Astrocyte of the hippocampus (primary cell): ENCODE measurements around the gene RAP1B.
A peak's percentile ranks its signal among the peaks of the same experiment; 100 is the strongest.

Source experiments
- DNase-seq: peaks from one replicate; pipeline ENCODE4 v3.0.0; 2011; ENCODE audit warnings: low read depth, low spot score

RAP1B gene

DNA sequence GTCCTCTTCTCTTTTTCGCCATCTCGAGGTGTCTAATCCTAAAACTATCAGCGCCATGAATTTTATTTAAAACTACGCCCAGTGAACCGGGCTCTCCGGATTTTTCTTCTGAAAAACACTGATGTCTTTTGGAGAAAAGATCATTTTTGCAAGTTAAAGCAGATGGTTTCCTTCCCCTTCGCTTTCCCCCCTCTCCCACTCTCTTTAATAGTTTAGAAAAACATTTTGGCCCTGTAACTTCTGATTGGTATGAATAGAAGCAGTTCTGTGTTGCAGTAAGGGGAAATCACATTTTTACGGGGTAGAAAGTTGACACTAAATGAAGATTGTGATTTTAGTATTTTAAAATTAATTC, 1.1 kb downstream of the RAP1B start:
- DNase-seq: no peak

DNA sequence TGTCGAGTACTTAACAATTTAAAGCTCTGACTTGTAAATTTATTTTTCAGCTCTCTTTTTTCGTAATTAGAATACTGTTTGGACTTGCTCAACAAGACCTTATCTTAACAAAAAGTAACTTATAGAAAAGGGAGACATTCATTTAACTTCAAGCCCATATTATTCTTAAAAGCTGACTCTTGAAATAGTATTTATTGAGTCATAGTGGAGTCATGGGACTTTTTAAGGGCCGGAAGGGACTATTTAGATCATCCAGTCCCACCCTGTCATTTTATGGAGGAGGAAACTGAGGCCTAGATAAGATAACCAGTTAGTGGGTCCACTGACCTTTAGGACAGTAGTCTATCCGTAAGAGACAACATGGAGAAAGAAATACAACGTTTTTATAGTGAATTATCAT, 1.5 kb downstream of the RAP1B start:
- DNase-seq: peak; percentile 31

DNA sequence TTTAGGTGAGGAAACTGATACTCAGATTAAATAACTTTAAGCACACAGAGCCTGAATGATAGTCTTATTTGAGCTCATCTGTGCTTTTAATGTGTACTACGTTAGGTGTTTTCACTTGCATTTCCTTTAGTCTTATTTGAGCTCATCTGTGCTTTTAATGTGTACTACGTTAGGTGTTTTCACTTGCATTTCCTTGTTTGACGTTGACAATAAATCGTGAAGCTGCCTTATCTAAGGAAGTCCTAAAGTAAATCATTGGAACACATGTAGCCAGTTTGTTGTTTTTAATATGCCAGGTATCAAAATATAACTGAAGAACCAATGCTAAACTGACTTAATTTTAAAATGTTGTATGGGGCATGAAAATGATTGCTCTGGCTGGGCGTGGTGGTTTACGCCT, 2.0 kb downstream of the RAP1B start:
- DNase-seq: no peak

DNA sequence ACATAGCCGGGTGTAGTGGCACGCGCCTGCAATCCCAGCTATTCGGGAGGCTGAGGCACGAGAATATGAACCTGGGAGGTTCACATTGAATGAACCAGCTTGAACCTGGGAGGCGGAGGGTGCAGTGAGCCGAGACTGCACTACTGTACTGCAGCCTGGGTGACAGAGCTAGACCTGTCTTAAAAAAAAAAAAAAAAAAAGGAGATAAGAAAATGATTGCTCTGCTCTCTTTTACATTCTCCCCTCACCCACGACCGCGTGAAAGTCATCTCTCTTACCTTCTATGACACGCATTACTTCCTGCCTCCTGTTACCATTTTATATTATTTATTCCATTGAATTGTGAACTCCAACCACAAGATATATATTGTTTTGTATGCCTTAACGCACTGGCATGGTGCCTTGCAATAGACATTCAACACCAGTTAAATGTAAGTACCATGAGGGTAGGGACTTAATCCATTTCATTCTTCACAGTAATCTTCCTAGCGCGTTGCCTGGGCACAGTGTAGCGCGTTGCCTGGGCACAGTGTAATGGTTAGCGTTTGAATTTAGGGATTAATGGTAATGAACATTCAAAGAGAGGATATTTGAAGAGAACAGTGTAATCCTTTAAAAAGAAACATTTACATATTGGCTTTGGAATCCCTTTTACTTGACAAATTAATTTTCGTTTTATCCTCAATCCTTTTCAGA, 2.7 kb downstream of the RAP1B start:
- no peak for DNase-seq

DNA sequence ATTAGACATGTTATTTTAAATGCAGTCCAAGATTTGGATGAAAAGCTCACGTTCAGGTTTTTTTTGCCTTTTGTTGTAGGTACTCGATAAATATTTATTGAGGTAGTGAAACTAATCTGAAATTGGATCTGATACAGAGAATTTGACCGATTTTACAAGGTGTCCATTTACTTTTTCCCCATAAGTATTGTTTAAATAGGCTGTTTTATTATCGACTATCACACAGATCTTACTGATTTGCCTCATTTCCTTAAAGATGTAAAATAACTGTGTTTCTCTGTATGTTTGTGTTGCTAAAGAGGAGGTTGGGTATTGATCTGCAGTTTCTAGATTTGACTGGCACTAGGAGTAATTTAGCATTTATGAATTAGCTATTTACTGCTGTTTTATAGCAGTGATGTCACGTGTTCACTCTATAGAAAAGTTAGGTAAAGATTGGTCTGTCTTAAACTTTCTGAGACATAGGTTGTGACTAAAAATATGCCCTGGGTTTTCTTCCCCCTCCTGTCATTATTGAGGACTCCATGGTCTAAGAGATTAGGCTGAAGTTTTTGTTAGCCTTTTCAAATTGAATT, 3.5 kb downstream of the RAP1B start:
- no peak for DNase-seq

DNA sequence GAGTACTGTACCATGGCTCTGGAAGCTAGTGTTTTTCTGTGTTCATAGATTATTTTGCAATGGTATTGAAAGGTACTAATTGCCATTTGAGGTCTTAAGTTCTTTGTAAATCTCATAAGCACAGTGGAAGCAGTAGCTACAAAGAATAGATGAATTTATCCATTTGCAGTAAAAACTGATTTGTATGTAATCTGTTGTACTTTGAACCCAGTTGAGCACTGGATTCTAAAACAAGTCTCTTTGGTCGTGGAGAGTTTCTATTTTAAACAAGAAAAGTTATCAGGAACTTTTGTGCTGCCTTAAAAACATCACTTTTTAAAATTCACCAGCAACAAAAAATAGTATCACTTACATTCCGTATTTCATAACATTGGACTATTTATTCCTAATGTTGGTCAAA, 4.1 kb downstream of the RAP1B start:
- DNase-seq: no peak

DNA sequence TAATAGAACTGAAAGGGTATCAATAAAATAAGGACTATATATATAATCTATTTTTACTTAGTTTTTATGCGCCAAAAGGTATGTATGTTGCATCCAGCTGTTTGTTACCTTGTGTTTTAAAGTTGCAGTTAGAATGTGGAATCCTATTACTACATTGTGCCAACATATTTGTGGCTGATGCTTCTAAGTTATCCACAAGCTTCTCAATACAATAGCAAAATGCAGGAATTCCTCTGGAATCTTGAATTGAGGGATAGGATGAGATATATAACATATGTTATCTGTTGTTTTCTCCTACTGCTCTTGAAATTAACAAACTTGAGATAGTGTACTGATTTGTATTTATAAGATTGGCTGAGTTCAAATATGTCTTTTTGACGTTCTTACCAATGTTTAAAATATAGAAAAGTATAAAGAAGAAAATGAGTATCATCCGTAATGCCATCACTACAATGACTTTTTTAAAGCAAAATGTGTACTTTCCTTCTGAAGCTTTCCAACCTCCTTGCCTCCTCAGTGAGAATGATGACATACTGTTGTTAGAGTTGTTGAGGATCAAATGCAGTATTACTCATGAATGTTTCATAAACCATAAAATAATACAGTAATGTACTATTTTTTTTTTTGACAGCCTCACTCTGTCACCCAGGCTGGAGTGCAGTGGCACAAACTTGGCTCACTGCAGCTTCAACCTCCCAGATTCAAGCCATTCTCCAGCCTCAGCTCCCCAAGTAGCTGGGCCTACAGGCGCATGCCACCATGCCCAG, 6.6 kb downstream of the RAP1B start:
- no peak for DNase-seq

DNA sequence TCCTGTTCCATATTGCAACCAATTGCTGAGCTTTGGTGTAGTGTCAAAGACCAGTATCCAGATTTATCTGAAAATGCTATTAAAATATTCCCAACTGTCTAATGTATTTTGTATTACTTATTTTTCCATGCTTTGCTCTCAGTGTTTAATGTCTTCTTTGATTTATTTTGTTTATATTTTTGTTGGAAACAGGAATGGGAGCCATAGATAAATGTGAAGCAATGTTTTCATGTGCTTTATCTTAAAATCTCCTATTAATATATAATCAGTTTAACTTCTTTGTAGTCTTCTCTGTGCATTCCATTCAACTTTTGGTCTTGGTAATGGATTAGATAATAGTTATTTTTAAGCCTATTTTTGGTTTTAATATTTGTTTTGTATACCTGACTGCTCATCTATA, 8.8 kb downstream of the RAP1B start:
- no peak for DNase-seq

DNA sequence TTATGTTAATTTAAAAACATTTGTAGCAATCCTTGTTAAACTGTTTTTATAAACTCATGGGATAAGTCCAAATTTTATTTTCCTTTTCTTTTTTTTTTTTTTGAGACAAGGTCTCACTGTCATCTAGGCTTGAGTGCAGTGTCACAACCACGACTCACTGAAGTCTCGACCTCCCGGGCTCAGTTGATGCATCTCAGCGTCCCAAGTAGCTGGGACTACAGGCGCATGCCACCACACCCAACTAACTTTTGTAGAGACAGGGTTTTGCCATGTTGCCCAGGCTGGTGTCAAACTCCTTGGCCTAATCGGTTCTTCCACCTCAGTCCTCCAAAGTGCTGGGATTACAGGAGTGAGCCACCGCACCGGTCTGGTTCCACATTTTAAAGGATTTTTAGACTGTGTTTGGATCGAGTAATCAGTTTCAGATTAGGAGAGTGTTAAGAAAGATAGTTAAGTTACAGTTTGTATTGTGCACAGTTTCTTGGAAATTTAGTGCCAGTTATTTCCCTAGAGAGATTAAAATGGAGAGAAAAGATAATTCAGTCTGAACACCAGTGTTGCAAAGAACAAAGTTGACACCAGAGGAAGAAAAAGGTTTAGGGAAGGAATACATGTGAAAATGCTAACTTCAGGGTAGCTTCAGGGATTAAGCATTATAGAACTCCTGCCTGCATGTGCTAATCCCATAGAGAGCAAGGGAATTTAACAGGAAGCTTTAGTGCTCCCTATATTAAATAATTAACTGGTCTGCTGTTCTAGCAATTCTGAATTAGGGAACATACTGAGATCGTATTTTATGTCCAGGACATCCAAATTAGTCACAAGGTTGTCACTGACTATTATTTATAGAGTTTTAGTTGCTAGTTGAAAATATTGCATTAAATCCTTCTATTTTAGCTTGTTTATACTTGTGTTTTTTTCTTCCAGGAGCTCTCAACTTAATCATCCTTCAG, 10.1 kb downstream of the RAP1B start:
- DNase-seq: no peak

DNA sequence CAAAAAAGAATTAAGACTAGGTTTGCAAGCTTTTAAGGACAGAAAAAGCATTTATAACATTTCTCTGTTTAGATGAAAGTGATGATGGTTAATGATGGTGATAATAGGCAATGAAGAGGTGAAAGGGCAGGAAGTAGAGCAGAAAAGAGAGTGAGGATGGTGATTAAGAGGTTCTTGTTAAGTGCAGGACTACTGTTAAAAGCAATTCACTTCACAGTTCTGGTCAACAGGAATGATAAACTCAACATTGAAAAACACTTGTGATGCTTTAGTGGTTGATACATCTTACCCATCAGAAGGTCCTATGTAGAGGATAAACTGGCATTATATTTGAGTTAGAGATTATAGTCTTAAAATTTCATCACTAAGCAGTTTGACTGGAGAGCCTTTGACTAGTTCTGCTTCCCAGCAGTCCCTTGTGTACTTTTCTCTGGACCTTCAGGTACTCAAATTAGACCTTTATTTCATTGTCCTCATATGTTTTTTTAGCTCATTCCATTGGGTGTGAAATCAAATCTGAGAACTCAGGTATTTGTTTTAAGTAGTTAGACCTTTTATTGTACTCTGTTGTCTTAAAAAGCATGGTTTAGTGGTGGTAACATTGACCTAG, 10.9 kb downstream of the RAP1B start:
- no peak for DNase-seq

DNA sequence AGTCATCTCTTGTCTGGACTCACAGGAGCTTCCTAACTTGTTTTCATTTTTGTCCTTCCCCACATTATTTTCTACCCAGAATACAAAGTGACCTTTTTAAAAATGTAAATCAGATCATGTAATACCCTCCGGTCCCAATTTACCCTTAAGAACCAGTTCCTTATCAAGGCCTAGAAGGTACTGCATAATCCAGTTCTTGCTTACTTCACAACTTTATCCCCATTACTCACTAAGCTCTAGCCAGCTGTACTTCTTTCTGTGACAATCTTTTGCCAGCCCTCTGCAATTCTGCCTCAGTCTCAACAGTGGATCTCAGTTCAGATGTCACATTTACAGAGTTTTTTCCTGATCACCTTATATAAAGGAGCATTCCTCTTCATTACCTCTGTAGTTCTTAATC, 11.6 kb downstream of the RAP1B start:
- DNase-seq: no peak

DNA sequence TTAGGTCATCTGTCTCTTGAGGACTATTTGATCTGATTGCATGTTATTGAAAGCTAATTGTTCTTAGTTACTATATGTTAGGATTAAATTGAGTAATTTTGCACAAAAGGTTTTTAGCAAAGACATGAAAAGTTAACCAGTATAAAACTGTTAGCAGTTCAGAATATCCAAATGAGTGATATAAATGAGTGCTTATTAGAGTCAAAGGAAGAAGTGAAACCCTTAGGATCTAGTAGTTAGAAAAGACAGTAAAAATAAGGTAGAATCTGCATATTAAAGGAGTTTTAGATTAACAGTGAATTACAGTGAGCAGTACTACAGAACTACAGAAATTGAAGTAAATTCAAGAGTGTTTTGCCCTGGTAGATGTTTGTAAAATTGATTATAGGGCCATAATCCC, 12.4 kb downstream of the RAP1B start:
- no peak for DNase-seq

DNA sequence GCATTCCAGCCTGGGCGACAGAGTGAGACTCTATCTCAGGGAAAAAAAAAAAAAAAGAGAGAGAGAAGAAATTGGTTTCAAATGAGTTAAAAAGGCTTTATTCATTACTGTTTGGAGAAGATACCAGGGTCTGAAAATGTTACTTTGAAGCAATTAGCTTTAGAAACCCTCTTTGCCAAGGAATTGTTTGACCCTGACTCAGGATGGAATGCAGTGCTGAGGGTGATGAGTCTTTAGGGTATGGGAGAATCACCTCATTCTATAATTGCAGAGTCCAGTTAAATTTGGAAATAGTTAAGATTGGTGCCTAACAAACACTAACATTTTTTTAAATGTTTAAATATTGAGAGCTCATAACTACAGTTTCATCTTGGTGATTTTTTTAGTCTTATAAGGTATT, 13.3 kb downstream of the RAP1B start:
- DNase-seq: no peak

DNA sequence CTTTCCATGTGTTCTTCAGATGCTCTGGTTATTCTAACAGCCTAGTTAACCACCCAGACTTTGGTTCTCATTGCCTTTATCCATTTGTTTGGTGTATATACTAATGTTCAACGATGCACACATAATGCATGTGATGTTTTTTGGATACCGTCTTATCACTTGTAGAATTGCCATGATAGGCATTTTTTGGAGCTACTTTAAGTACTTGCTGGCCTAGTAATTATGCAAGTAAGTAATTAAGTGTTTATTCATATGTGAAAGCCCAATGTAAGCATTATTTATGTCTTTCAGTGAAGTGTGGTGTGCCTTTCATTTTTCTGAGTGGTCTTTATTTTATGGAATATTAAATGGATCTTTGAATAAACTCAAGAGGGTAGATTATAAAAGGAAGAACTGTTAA, 14.2 kb downstream of the RAP1B start:
- DNase-seq: no peak

DNA sequence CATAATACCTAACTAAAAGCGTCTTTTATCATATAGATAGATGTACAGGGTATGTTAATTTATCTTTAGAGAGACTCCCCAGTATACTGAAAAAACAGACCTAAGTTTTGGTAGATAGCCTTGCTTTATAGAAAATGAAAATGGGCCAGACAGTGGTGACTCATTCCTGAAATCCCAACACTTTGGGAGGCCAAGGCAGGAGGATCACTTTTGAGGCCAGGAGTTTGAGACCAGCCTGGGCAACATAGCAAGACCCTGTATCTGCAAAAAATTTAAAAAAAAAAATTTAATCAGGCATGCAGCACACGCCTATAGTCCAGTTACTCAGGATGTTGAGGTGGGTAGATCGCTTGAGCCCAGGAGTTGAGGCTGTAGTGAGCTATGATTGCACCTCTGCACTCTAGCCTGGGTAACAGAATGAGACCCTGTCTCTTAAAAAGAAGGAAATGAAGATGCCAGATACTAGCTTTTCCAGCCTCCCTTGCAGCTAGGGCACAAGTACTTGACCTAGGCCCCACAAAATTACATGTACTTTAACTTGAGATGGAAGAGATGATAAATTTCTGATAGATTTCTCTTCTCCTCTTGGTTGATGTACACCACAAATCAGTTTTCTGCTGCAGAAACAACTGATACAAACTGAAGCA, 17.1 kb downstream of the RAP1B start:
- DNase-seq: no peak

DNA sequence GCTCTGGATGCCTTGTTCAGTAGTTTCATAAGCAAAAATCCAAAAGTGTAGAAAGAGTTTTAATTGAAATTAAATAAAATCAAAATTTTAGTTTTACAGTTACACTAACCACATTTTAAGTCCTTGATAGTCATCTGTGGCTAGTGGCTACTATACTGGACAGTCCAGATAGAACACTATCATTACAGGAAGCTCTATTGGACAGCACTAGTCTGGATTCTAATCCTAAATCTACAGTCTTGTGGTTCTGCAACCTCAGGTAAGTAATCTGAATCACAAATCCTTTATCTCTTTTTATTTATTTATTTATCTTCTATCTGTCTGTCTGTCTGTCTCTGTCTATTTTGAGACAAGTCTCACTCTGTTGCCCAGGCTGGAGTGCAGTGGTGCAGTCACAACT, 18.0 kb downstream of the RAP1B start:
- no peak for DNase-seq

DNA sequence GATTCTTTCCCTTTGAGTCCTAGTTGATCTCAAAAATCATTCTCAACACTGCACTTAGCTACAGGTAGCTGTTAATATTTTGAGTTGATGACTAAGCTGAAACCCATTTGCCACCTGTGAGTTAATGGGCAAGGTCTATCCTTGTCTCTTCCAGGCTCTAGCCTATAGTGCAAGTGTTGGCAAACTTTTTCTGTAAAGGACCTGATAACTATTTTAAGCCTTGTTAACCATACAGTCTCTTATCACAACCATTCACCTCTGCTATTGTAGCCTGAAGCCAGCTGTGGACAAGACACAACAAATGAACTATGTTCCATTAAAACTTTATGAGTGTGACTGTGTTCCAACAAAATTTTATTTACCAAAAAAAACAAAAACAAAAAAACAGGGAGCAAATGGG, 19.4 kb downstream of the RAP1B start:
- no peak for DNase-seq

DNA sequence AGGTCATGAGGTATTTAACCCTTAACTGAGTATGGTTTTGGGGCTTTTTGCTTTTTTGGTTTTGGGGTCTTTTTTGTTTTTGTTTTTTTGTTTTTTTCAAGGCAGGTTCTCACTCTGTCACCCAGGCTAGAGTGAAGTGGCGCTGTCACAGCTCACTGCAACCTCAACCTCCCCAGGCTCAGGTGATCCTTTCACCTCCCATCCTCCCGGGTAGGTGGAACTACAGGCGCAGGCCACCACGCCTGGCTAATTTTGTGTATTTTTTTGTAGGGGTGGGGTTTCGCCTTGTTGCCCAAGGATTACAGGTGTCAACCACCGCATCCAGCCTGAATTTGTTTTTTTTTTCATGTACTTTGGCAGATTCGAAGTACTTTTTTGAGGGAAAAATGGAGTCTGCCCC, 19.9 kb downstream of the RAP1B start:
- no peak for DNase-seq

DNA sequence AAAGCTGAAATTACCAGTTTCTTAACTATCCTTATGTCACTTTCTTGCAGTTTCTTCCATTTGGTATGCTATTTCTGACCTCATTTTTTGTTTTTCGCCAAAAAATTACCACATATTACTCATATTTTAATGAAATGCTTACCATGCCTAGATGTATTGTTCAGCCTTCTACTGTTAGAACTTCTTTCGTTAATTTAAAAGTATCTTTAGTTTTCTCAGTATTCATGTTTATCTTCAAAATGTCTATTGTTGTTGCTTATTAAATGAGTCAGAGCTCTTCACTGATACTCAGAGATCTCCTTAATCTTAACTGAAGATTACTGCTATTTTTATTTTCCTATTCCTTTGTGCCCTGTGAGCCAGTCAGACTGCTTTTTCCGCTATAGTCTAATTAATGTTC, 20.5 kb downstream of the RAP1B start:
- no peak for DNase-seq

DNA sequence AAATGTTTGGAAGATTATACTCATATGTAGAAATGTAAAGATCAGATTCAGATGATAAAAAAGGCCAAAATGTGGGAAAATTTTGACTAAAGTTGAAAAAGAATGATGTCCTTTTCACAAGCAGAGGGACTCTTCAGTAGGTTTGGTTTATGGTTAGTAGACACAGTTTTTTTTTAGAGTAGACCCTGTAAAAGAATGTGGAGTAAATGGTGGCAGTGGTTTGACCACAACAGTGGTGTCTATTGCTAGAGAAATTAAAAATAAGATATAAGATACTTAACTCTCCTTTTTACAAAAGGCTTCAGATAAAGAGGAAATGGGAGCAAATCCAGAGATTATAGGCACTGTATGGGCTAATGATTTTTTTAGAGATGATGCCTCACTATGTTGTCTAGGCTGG, 21.8 kb downstream of the RAP1B start:
- no peak for DNase-seq
